GM18858 (cell line): ENCODE measurements around the gene B4GALT5.
A peak's percentile ranks its signal among the peaks of the same experiment; 100 is the strongest.

ENCODE experiments used
- ATAC-seq: cut with Tn5 transposase; IDR thresholded peaks from one replicate; pipeline ENCODE4 v1.9.1; 2021; ENCODE audit not compliant: unreplicated experiment

Gene B4GALT5

DNA sequence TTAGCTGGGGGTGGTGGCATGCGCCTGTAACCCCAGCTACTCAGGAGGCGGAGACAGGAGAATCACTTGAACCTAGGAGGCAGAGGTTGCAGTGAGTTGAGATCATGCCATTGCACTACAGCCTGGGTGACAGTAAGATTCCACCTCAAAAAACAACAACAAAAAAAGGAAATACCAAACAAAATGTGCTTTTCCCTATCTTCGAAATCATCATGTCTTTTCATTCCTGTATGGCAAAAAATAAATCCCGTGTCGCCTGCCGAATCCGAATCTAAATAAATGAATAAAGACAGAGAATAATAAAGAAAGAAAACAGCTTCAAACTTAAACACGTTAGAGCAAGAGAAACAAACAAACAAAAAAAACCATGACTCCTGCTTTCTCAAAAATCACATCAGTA is 11.8 kb downstream of the B4GALT5 start:
- ATAC-seq: no peak

DNA sequence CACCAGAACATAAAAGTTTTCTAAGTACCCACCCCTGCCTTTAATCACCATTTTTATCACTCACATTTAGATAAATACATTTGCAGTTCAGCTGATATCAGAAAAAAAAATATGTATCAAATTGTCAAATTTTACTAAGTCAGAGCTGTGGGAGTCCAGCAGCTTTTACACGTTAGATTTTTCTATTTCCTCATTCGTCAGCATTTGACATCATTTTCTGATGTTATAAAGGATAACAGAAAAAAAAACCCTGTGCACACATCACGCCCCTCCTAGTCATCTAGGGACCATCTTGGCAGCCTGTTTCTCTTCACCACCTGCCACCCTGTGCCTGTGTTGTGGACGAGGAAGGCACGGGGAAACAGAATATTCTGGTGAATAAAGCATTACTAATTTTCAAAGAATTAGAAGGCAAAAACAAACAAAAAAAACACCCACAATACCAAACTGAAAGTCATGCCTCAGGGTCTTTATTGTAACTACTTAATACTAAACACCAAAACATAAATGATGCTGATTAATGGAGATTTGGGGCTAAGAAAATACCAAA is 12.4 kb downstream of the B4GALT5 start:
- no peak for ATAC-seq

DNA sequence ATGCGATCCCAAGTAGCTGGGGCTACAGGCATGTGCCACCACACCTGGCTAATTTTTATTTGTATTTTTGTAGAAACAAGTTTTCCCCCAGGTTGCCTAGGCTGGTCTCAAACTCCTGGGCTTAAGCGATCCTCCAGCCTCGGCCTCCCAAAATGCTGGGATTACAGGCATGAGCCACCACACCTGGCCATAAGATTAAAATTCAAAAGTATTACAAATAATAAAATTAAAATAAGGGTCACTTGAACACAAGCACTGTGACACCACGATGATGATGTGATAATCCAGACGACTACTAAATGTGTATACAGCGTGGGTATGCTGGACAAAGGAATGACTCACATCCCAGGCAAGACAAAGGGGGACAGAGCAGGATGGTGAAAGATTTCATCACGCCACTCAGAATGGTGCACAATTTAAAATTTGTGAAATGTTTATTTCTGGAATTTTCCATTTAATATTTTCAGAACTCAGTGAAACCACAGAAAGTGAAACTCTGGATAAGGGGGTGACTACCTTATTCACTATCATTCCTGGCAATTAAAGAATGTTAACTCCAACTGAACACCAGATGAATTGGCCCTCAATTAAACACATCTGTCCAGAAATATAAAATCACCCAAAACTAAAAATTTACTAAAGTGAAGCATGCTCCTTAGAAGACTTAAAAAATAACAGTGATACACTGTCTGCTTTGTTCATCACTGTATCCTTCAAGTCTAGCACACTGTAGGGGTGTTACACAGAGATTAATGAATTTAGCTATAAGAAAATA is 13.1 kb downstream of the B4GALT5 start:
- ATAC-seq: no peak

DNA sequence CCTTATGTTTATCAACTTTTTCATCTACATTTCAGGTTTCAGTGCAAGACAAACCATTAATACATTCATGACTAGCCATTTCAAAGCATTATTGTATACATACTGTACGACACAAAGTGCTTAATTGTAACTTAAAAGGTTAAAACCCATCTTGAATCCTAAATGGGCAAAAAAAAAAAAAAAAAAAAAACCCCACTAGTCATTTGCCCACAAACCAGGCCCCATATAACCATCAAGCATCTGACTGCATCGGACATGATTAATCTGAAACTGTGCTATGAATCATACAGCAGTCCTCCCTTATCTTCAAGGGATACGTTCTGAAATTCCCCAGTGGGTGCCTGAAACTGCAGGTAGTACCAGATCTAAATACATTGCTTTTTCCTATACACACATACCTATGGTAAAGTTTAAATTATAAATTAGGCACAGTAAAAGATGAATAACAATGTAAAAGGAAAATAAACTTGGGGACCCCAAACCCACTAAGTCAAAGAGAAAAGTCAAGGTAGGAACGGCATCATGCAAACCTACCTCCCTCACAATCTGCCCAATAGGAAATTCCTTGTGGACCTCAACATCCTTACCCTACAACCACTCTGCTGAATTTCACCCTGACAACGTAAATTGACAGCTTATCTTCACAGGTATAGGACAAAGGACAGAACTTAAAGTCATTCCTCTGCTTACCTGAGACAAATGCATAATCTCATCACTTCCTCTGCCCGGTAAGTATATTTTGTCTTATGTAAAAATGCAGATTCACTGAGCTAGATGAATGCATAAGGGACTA is 14.3 kb downstream of the B4GALT5 start:
- peak; percentile 74 for ATAC-seq

DNA sequence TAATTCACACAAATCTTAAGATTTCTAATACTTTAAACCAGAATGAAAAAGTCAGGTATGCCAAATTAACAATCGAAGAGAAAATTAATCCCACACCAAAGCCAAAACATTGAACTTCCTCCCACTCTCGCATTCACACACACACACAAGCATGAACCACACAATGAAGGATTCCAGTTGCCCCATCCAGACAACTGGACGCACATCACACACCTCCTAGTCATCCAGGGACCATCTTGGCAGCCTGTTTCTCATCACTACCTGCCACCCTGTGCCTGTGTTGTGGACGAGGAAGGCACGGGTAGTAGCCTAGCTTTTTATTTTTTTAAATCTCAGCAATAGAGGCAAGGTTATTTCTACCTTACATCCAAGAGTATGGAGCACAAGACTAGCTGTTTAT is 15.2 kb downstream of the B4GALT5 start:
- no peak for ATAC-seq

DNA sequence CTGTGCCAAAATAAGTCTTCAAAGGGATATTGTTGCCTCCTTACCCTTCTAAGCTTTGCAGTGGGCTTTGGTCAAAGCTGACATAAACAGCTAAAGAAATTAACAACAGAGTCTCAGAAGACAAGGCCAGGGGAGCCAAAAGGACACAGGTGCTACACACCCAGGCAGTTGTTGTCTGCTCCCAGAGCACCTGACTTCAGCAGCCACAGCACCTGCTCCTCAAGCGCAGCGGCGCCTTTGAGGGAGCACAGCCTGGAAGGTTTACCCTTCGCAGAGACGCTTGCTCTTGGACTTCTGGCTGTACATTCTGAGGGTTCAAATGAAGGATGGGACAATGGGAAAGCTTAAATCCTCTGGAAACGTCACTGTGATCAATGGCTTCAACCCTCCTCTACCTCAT is 16.6 kb downstream of the B4GALT5 start:
- ATAC-seq: no peak

DNA sequence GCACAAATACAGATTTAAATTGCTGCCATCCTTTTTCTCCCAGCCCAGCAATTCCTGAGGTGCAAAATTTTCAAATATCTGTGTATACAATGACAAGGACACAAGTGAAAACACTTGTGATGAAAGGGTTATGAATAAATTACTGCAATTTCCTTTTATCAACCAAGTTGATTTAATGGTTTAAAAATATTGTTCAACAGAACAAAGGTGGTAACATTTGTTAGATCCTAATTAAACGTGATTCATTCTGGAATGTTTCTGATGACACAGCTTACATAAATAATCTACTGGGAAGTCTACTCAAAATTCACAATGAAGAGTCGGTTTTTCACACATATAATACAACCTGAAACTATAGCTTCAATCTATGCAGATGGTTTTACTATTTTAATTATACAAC is 17.1 kb downstream of the B4GALT5 start:
- no peak for ATAC-seq

DNA sequence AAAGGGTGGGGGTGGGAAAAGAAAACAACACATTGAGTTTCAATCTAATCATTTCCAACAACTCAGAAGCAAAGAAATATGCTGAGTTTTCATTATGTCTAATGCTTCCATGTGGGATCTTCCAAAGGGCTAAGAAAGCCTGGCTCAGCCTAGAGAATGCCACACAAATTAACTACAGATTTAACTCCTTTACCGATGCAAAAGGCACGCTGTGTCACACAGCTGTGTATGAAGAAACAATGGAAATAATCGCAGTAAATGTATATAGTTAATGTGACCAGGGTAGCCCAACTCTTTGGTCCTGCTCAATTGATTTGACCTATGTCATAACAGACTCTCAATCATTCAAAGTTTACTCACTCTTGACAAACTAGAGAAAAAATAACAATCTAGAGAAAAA is 17.8 kb downstream of the B4GALT5 start:
- ATAC-seq: no peak

DNA sequence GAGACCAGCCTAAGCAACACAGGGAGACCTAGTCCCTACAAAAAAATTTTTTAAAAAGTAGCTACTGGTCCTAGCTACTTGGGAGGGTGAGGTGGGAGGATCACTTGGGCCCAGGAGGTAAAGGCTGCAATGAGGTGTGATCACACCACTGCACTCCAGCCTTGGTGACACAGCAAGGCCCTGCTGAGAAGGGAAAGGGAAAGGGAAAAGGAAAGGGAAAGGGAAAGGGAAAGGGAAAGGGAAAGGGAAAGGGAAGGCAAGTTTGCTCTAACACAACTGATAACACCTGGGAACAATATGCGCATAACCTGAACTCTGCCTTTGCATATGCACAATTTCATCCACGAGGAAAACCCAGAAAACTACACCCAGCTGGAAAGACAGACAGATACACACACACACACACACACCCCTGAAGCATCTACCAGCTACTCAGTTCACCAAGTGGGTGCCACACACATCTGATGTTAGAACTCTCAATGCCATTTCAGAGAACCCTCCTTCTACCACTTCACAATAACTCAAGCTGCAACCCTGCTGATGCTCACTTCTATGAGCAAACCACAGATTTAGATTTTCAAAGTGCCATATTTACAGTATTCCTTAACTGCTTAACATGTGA is 19.1 kb downstream of the B4GALT5 start:
- ATAC-seq: no peak

DNA sequence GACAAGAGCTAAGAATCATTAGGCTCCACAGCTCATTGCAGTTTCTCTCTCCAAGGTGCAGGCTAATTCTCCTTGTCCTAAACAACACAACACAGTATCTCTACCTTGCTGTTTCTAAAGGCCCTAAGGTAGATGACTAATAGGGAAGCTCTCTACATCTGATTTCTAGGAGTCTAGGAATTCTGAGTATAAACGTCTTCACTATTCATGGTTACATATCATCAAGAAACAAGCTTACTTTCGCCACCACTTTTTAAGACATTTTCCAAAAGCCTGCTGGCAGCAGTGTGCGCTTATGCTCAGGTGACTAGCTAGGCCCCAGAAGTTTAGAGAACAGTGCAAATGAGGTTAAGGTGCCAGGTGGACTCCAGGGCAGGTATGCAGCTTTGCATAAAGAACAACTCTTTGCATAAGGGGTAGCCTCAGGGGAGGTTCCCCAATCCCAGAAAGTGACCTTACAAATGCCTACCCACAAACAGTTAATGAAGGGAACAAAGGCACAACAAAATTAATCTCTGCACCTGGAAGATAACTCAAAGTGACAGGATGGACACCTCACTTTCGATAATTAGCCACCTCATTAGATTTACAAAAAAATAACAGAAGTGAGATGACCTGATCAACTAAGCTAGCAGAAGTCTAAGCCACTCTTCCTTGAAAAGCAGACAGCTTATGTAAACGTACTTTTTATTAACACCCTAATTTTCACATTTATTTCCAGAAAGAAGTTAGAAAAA is 20.1 kb downstream of the B4GALT5 start:
- ATAC-seq: no peak

DNA sequence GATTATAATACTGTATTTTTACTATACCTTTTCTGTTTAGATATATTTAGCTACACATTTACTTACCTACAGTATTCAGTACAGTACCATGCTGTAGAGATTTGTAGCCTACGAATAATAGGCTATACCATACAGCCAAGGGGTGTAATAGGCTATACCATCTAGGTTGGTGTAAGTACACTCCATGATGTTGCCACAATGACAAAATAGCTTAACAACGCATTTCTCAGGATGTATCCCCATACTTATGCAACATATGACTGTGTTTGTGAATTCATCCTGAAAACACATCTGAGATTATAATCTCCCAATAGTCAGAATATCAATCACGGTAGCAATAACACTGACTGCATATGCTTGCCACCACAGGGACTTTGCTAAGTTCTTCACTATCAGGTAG is 20.7 kb downstream of the B4GALT5 start:
- ATAC-seq: no peak

DNA sequence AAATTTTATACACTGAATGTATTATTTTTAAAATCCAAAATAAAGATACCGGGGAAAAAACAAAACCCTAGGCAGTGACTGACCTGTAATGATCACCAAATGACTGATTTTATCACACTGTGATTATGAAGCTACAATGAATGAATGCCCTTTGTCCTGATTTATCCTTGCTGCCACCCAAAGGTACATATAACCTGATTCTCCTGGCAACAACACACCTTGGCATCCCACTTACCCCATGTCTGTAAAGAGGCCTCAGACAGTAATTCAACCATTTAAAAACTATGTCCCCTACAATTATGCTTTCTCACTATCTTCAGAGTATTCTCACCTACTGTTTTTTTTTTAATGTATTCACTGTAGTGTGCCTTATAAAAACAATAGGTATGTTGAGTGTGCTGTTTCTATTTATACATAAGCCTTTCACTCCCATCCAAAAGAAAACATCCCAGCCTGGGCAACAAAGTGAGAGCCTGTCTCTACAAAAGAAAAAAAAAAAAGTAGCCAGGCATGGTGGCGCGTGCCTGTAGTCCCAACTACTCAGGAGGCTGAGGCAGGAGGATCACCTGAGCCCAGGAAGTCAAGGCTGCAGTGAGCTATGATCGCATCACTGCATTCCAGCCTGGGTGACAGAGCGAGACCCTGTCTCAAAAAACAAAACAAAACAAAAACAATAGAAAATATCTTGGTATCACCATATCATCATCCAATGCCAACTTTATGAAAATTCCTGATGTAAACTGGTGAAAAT is 21.7 kb downstream of the B4GALT5 start:
- no peak for ATAC-seq

DNA sequence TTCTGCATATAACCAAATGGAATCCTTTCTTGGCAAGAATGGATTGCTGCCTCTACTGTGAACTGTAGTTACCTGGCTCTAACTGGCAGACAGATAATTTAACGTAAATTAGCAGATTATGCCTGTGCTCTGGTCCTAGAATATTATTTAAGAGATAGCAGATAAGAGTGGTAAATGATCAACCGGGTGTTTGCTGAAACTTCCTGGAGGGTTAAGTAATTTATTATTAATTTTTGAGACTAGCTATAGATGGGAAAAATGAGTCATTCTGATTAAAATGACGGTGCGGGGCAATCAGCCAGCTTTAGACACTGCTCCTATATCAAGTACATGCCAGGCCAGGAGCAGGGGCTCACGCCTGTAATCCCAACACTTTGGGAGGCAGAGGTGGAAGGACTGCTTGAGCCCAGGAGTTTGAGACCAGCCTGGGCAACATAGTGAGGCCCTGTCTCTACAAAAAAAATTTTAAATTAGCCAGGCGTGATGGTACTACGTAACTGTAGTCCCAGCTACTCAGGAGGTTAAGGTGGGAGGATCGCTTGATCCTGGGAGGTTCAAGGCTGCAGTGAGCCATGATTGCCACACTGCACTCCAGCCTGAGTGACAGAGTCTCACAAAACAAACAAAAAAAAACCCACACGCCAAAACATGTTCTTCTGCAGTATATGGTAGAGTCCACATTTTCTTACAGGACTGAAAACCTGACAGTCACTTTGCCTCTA is 22.6 kb downstream of the B4GALT5 start:
- no peak for ATAC-seq

DNA sequence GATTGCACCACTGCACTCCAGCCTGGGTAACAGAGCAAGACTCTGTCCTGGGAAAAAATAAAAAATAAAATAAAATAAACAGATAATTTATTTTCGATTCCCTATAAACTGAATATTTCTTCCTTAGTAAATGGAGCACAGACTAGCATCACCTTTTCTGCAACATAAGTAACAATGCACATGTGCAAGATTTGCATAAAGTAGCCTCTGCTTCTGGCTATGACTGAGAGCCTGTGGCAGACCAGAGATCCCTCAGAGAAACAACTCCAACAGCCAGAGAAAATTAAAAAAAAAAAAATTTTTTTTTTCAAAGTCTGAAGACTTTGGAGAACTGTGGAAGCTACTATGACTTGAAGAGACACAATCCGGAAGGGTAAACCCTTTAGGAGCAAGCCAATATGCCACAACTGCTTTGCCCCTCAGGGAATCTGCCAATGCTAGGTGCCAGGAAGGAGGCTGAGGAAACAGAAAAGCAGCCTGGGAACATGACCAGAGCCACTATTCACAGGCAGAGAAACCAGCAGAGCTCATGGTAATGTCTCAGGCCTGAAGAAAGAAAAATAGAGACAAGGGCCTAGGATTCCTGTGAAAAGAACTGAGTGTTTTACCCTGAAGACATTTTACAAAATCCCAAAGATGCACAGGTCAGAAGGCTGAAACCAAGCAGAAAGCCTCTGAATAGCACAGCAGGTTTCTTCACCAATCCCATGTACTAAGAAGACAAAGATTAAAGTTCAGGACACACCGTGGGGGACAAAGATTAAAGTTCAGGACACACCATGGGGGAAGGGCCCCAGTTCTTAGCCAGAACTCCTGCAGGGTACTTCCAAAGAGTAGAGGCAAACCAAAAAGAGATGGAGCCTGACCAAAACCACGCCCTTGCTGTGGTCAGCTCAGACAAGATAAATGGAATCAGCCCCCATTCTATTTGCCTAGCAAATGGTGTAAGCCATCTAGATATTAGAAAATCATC is 25.8 kb downstream of the B4GALT5 start:
- no peak for ATAC-seq

DNA sequence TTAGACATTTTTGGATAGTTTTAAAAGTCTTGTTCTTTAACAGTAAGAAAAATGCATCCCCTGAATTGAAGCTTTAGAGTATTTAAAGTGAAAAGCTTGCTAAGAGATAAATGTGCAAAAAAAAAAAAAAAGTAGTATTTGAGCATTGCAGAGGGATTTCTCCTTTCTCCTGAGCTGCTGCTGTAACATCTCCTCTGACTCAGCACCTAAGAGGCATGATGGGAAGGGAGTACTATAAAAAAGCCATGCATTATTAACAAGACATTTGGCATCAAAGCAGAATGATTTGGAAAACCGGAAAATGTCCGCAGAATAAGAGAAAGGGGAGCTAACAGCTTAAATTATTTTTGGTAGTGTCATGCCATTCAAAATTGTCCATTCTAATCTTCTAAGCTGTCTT is 27.9 kb downstream of the B4GALT5 start:
- no peak for ATAC-seq

DNA sequence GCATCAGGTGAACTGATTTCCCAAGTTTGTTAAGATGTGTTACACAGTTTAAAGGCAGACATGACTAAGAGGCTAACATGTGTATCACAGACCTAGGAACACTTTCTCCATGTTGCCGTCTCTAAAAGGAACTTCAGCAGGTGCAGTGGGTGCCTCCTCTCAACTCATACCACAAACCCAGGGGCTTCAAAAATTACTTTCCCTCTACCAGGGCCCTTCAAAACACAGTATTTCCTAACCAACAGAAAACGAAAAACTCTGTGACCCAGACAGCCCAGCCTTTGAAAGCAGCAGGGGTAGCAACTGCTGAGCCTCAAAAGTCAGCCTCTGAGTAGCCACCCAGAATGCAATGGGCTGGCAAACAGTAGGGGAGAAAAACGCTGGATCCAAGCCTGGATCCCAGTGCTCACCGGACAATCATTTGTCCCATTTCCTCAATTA is 28.5 kb downstream of the B4GALT5 start:
- ATAC-seq: no peak

DNA sequence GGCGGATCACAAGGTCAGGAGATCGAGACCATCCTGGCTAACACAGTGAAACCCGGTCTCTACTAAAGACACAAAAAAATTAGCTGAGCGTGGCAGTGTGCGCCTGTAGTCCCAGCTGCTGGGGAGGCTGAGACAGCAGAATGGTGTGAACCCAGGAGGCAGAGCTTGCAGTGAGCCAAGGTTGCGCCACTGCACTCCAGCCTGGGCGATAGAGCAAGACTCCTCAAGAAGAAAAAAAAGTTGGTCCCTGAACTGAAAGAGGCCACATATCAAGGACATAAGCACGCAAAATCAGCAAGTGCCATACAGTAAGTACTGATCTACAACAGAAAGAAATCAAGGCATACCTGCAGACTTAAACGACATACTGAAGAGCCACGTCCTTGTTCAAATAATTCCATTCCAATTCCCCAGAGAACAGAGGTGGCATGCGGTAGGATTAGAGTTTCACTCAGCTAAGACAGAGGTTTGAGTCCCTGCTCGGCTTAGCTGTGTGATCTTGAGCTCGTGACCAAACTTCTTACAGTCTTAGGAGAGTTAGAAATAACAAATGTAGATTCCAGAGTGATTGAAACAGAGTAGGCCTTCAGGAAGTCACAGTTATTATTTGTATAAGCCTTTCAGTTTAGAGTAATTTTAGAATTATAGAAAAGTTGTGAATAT is 29.2 kb downstream of the B4GALT5 start:
- no peak for ATAC-seq

DNA sequence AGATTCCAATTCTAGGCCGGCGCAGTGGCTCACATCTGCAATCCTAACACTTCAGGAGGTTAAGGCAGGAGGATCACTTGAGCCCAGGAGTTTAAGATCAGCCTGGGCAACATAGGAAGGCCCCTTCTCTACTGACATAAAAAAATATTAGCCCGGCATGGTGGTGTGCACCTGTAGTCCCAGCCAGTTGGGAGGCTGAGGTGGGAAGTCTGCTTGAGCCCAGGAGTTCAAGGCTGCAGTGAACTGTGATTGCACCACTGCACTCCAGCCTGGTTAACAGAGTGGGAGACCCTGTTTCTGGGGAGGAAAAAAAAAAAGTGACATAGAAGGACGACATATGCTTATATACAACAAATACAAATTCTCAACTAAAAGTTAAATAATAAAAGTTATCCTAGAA is 30.9 kb downstream of the B4GALT5 start:
- ATAC-seq: no peak
